ENCODE results near the gene RNF113B. TPM values are rescaled to one million over a fixed set of nuclear protein-coding genes. Genes with fewer than 3 reads are reported as not detected.

Gene RNF113B
- total and polyA plus RNA-seq, 2 experiments from 2014 or later: 0.94 TPM; not detected in 1

DNA sequence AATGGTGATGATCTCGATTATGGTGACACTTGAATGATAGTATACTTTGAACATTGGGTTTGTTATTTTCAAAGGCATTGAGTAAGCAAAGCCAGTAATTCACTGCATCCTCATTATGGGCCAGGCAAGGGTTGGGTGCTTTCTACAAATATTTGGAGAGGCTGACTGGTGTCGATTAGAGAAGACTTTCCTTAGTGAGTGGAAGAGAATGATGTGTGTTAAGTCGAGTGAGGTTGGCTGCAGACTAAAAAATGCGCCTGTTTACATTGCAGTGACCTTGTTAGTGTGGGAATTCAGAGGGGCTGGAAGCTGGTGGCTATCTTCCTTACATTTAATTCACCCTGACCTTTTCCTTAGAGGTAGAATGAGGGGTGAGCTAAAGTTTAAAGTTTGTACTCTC, 22.4 kb upstream of the RNF113B start:
- H3K27me3 ChIP-seq: no peaks in the 10 kb centered on the region
- no peak for DNase-seq (ENCODE audit: low spot score)
- no peak overlapping the region for H2AFZ ChIP-seq
- 14% methylated on average over 4 of the region's 4 CpGs for WGBS (ENCODE audit: low lambda C conversion rate, missing lambda C conversion rate)
- H3K36me3 ChIP-seq (replicated peaks; ENCODE audit: insufficient read depth, low read depth): no peaks in the 10 kb centered on the region
- H3K4me1 ChIP-seq (ENCODE audit: insufficient read depth): peaks cover 20% of the 10 kb centered on the region
- peaks cover 92% of the 10 kb centered on the region for H3K79me2 ChIP-seq
- peaks cover 6% of the 10 kb centered on the region for H4K20me1 ChIP-seq (ENCODE audit: insufficient read depth, poor library complexity, severe bottlenecking)
- H3K9me2 ChIP-seq (replicated peaks; ENCODE audit: insufficient read depth): no peaks in the 10 kb centered on the region
- no peak overlapping the region for H3K4me2 ChIP-seq
- H3K9me3 ChIP-seq (ENCODE audit: low read depth): no peaks in the 10 kb centered on the region
- TF ChIP-seq, protein P1, sequence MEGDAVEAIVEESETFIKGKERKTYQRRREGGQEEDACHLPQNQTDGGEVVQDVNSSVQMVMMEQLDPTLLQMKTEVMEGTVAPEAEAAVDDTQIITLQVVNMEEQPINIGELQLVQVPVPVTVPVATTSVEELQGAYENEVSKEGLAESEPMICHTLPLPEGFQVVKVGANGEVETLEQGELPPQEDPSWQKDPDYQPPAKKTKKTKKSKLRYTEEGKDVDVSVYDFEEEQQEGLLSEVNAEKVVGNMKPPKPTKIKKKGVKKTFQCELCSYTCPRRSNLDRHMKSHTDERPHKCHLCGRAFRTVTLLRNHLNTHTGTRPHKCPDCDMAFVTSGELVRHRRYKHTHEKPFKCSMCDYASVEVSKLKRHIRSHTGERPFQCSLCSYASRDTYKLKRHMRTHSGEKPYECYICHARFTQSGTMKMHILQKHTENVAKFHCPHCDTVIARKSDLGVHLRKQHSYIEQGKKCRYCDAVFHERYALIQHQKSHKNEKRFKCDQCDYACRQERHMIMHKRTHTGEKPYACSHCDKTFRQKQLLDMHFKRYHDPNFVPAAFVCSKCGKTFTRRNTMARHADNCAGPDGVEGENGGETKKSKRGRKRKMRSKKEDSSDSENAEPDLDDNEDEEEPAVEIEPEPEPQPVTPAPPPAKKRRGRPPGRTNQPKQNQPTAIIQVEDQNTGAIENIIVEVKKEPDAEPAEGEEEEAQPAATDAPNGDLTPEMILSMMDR (IDR thresholded peaks at IDR 0.05; ENCODE audit: poor library complexity): no peak
- TF ChIP-seq EZH2 (IDR thresholded peaks at IDR 0.05; ENCODE audit: borderline replicate concordance) (no peak), EZH2phosphoT487 (IDR thresholded peaks at IDR 0.05; ENCODE audit: low read depth, severe bottlenecking, unreplicated experiment) (no peak)
- H3K27ac ChIP-seq: no peak overlapping the region
- no peak overlapping the region for H3K4me3 ChIP-seq

DNA sequence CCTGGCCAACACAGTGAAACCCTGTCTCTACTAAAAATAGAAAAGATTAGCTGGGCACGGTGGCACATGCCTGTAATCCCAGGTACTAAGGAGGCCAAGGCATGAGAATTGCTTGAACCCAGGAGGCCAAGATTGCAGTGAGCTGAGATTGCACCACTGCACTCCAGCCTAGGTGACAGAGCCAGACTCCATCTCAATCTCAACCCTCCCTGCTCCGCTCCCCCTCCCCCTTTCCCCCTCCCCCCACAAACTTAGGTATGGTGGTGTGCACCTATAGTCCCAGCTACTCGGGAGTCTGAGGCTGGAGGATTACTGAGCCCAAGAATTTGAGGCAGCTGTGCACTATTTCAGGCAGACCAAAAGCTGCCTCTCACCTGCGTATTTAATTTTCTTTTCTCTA, 21.6 kb upstream of the RNF113B start:
- TF ChIP-seq EZH2 (IDR thresholded peaks at IDR 0.05; ENCODE audit: borderline replicate concordance) (no peak), EZH2phosphoT487 (IDR thresholded peaks at IDR 0.05; ENCODE audit: low read depth, severe bottlenecking, unreplicated experiment) (no peak)
- TF ChIP-seq, protein P1 (IDR thresholded peaks at IDR 0.05; ENCODE audit: poor library complexity): no peak
- DNase-seq (ENCODE audit: low spot score): no peak
- no peaks in the 10 kb centered on the region for H3K9me2 ChIP-seq (replicated peaks; ENCODE audit: insufficient read depth)
- H2AFZ ChIP-seq: no peak overlapping the region
- H4K20me1 ChIP-seq (ENCODE audit: insufficient read depth, poor library complexity, severe bottlenecking): peaks cover 6% of the 10 kb centered on the region
- H3K9me3 ChIP-seq (ENCODE audit: low read depth): no peaks in the 10 kb centered on the region
- no peak overlapping the region for H3K27ac ChIP-seq
- peaks cover 91% of the 10 kb centered on the region for H3K79me2 ChIP-seq
- 72% methylated on average over 3 of the region's 4 CpGs for WGBS (ENCODE audit: low lambda C conversion rate, missing lambda C conversion rate)
- H3K4me2 ChIP-seq: no peak overlapping the region
- peaks cover 20% of the 10 kb centered on the region for H3K4me1 ChIP-seq (ENCODE audit: insufficient read depth)
- H3K27me3 ChIP-seq: no peaks in the 10 kb centered on the region
- H3K36me3 ChIP-seq (replicated peaks; ENCODE audit: insufficient read depth, low read depth): no peaks in the 10 kb centered on the region
- no peak overlapping the region for H3K4me3 ChIP-seq

DNA sequence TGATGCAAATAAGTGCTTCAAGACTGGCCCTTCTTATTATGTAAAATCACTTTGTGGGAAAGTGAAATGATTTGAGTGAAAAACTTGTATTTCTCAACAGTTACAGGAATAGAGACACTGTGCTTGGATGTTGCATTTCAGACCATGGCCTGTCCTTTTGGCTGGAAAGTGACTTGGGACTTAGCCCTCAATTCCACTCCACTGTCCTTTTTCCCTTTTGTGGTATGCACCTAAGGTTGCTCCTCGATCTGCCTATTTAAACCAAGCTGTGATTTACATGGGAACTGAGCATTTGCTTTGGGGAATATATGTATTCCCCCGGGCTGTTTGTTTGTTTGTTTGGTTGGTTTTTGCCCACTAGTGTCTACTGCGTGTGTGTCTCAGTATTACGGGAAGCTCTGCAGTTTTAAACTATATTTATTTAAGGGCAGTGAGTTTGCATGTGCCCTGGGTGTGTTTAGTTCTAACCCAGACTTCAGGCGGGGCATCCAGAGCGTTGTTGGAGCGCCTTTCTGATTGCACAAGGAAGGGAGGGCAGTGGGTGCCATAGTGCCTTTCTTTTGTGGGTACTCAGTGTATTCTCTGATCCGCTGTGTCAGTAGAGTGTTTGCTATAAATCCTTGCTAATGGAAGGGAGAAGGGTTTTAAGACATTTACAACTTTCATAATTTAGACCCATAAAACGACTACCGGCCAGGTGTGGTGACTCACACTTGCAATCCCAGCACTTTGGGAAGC, 18.2 kb upstream of the RNF113B start:
- Histone ChIP-seq H3K79me2 (peaks cover 90% of the 10 kb centered on the region), H3K9me3 (ENCODE audit: low read depth) (no peaks in the 10 kb centered on the region), H4K20me1 (ENCODE audit: insufficient read depth, poor library complexity, severe bottlenecking) (peaks cover 7% of the 10 kb centered on the region), H2AFZ (no peak overlapping the region), H3K4me2 (no peak overlapping the region), H3K4me1 (ENCODE audit: insufficient read depth) (no peaks in the 10 kb centered on the region), H3K27me3 (no peaks in the 10 kb centered on the region), H3K27ac (no peak overlapping the region), H3K36me3 (replicated peaks; ENCODE audit: insufficient read depth, low read depth) (no peaks in the 10 kb centered on the region), H3K4me3 (no peak overlapping the region), H3K9me2 (replicated peaks; ENCODE audit: insufficient read depth) (no peaks in the 10 kb centered on the region)
- 59% methylated on average over 10 of the region's 10 CpGs for WGBS (ENCODE audit: low lambda C conversion rate, missing lambda C conversion rate)
- TF ChIP-seq, protein P1 (IDR thresholded peaks at IDR 0.05; ENCODE audit: poor library complexity): no peak
- TF ChIP-seq EZH2phosphoT487 (IDR thresholded peaks at IDR 0.05; ENCODE audit: low read depth, severe bottlenecking, unreplicated experiment): no peak
- TF ChIP-seq EZH2 (IDR thresholded peaks at IDR 0.05; ENCODE audit: borderline replicate concordance): no peak
- DNase-seq (ENCODE audit: low spot score): no peak
